ENCODE results near the gene CDH13. TPM values are rescaled to one million over a fixed set of nuclear protein-coding genes. Genes with fewer than 3 reads are reported as not detected.
A peak's percentile ranks its signal among the peaks of the same experiment; 100 is the strongest.

The CDH13 gene
- total and polyA plus RNA-seq, 2 donors (not counting 3 experiments of a cell fraction or from before 2014, with no cell fraction given): 96.6 to 124 TPM

- Histone ChIP-seq H4K20me1 (replicated peaks; ENCODE audit: control insufficient read depth, extremely low read depth, insufficient read depth, low read length) (no peaks in the 10 kb centered on the region), H3K27ac (ENCODE audit: insufficient read depth, low read depth, low read length) (no peak overlapping the region), H3K79me2 (ENCODE audit: control insufficient read depth, insufficient read depth, low read length) (no peaks in the 10 kb centered on the region), H3K36me3 (ENCODE audit: control insufficient read depth in 2 of 2, extremely low read depth in 1 of 2, insufficient read depth in 2 of 2, low read length in 2 of 2) (no peaks in the 10 kb centered on the region), H3K4me2 (ENCODE audit: insufficient read depth, low read length) (no peak overlapping the region), H3K9me1 (replicated peaks; ENCODE audit: control insufficient read depth, extremely low read depth, insufficient read depth, low read length) (no peaks in the 10 kb centered on the region), H3K4me3 (replicated peaks in 1 of 3; ENCODE audit: insufficient read depth in 1 of 3, low read depth in 1 of 3, low read length in 3 of 3) (no peak overlapping the region), H3K9me3 (replicated peaks; ENCODE audit: control insufficient read depth, insufficient read depth, low read length) (no peaks in the 10 kb centered on the region), H2AFZ (ENCODE audit: low read depth, low read length) (peak overlapping the region; percentile 5), H3K4me1 (ENCODE audit: control insufficient read depth, extremely low read depth, insufficient read depth, low read length) (no peaks in the 10 kb centered on the region), H3K9ac (replicated peaks; ENCODE audit: extremely low read depth, insufficient read depth, low read length) (no peak overlapping the region), H3K27me3 (ENCODE audit: control insufficient read depth in 2 of 2, insufficient read depth in 2 of 2, low read length in 2 of 2) (peaks cover under 1 to 11% of the 10 kb centered on the region in 2 experiments)
- no TSS peak for BruUV-seq (replicated peaks)
- DNase-seq (ENCODE audit: low read depth, low spot score) (peak; percentile 65), FAIRE-seq (peak; percentile 81)
- ChIA-PET POLR2A (no interaction called here), CTCF (interaction anchor here (0.6 to 2.4 kb wide), 26 partner anchors 10 to 240 kb away, joined by 3 to 31 read pairs (median 4); partner anchors contain the start of genes HSBP1 and MLYCD)
- TF ChIP-seq POLR2AphosphoS5 (IDR thresholded peaks at IDR 0.05; ENCODE audit: insufficient read depth, low read depth, low read length): no peak
- TF ChIP-seq CTCF (IDR thresholded peaks at IDR 0.05; ENCODE audit: extremely low read depth in 1 of 2, insufficient read depth in 1 of 2, low read depth in 1 of 2, low read length in 2 of 2): peak; percentile 89 to 91
- no peak for TF ChIP-seq FOS (IDR thresholded peaks at IDR 0.05; ENCODE audit: borderline replicate concordance, insufficient read depth, low read length)
- intact Hi-C loops (cut with micrococcal nuclease): loop anchor here (1.0 to 2.0 kb wide), 5 partner anchors 53 to 1564 kb away; no protein-coding TSS in a partner anchor
- dilution Hi-C loops (cut with MboI; ENCODE audit: extremely low pct_ligation_motif_present, low sequenced_read_pairs): no loop called here
Observed at GRCh38 chr16:83826146-83826913, 1199.6 kb downstream of the CDH13 start.

All from endothelial cell of umbilical vein (primary cell).